Kidney (tissue), 14 donors: Measurements from ENCODE around the gene CXCL8. TPM values are rescaled to one million over a fixed set of nuclear protein-coding genes. Genes with fewer than 3 reads are reported as not detected.
A peak's percentile ranks its signal among the peaks of the same experiment; 100 is the strongest.
"Not testable (repeated sequence)": the region's sequence is repeated elsewhere in the genome, so short reads cannot be mapped to it uniquely, and the experiment has no call there.

Experiments used
- DNase-seq, 5 donors: peaks; one replicate each; pipeline ENCODE4 v3.0.0-alpha.2; 2013 to 2020
- FAIRE-seq: peaks from 2 replicates; lab custom pipeline; 2012; peaks lifted over from hg19 to GRCh38; lab: Jason Lieb, UNC
- H3K27ac ChIP-seq, 2 donors: one replicate each; pipeline ENCODE4 v1.7.0; 2013; ENCODE audit warnings: low read depth in 2 of 2, low read length in 2 of 2, inconsistent platforms in 1 of 2
- H3K27me3 ChIP-seq: one replicate; pipeline ENCODE4 v1.7.1; 2013; ENCODE audit warnings: low read length, inconsistent platforms; ENCODE audit not compliant: control insufficient read depth, insufficient read depth
- H3K36me3 ChIP-seq, 3 donors: one replicate each; pipeline versions ENCODE4 v1.7.0 to v1.7.1; 2013; ENCODE audit warnings: low read length in 3 of 3, control low read depth in 1 of 3, inconsistent platforms in 1 of 3; ENCODE audit not compliant: insufficient read depth in 3 of 3, control insufficient read depth in 2 of 3
- H3K4me1 ChIP-seq, 3 donors: one replicate each; pipeline versions ENCODE4 v1.7.0 to v1.7.1; 2013; ENCODE audit warnings: low read length in 3 of 3, inconsistent platforms in 1 of 3, low read depth in 1 of 3; ENCODE audit not compliant: control insufficient read depth in 2 of 3, insufficient read depth in 2 of 3
- H3K4me3 ChIP-seq, 3 donors: one replicate each; pipeline versions ENCODE4 v1.7.0 to v1.8.1; 2013; ENCODE audit warnings: low read length in 3 of 3, control low read depth in 1 of 3, inconsistent platforms in 1 of 3
- H3K9ac ChIP-seq, 3 donors: one replicate each; pipeline versions ENCODE4 v1.7.0 to v1.7.1; 2013; ENCODE audit warnings: low read length in 3 of 3, control low read depth in 1 of 3, inconsistent platforms in 1 of 3
- H3K9me3 ChIP-seq, 3 donors: one replicate each; pipeline versions ENCODE4 v1.7.0 to v1.7.1; 2013; ENCODE audit warnings: low read length in 3 of 3, control low read depth in 1 of 3, inconsistent platforms in 1 of 3; ENCODE audit not compliant: control insufficient read depth in 2 of 3, insufficient read depth in 1 of 3
- intact Hi-C: fragments of 100-400 bp; cut with DNase I; formaldehyde crosslinking; loops from one replicate; pipeline ENCODE4 v1.11.1; 2022
- polyA plus RNA-seq: library from polyadenylated mRNA; stranded (reverse); fragments of 350-450 nt; fragmentation: Illumina TruSeq; extraction: RNeasy Lipid Tissue Mini Kit (QIAGEN cat#74804); gene quantifications from one replicate; pipeline ENCODE4 v1.2.3, GENCODE V29; 2014; ENCODE audit warnings: low read depth, low replicate concordance; ENCODE audit not compliant: insufficient read depth
- total RNA-seq: library from RNA; stranded (reverse); fragmentation: NEBNext Ultra II Directional; extraction: Animal tissue kit (Norgen Biotek cat#: 25700); gene quantifications from one replicate; pipeline ENCODE4 v1.2.1, GENCODE V29; 2021
- TF ChIP-seq, protein P1 (sequence below): IDR thresholded peaks from 3 replicates; pipeline ENCODE4 v1.5.1; 2012; ENCODE audit warnings: mild to moderate bottlenecking, moderate library complexity, borderline replicate concordance; ENCODE audit not compliant: insufficient read depth; ENCODE audit errors: extremely low read depth
- donor health status: control.
- donor health status: control.
- donor health status: control.
- donor health status: control.
- donor health status: control.
- donor health status: DM: yes; HTN: yes; CAD: no.
- donor health status: Normal renal cell carcinoma (clear cell type).

CXCL8 gene
- total and polyA plus RNA-seq, 2 donors from 2014 or later = 1.3 to 4.8 TPM

DNA sequence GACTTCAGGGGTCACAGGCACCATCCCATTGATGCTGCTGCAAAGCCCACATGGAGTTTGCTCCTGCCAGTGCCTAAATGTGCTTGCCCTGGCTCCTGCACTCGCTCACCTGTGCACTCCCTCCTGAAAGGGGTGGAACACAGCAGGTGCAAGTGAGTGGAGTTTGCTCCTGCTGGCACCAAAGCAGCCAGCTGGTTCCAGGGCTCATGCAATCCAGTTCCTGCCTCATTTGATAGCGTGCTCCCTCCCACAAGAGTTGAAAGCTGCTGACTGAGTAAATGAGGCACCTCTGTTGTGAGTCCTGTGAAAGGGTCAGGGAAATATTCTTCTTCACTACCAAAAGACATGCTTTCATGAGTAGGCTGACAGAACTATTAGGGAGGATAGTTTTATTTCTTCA lies 30.5 kb downstream of the CXCL8 start:
- Histone ChIP-seq H3K9ac (no peak overlapping the region), H3K27ac (no peak overlapping the region), H3K36me3 (no peaks in the 10 kb centered on the region), H3K27me3 (no peaks in the 10 kb centered on the region), H3K9me3 (no peaks in the 10 kb centered on the region), H3K4me3 (no peak overlapping the region), H3K4me1 (no peaks in the 10 kb centered on the region)
- intact Hi-C loops = no loop called here
- FAIRE-seq (no peak), DNase-seq (peak in 1 of 5 donors; percentile 18)
- TF ChIP-seq, protein P1, sequence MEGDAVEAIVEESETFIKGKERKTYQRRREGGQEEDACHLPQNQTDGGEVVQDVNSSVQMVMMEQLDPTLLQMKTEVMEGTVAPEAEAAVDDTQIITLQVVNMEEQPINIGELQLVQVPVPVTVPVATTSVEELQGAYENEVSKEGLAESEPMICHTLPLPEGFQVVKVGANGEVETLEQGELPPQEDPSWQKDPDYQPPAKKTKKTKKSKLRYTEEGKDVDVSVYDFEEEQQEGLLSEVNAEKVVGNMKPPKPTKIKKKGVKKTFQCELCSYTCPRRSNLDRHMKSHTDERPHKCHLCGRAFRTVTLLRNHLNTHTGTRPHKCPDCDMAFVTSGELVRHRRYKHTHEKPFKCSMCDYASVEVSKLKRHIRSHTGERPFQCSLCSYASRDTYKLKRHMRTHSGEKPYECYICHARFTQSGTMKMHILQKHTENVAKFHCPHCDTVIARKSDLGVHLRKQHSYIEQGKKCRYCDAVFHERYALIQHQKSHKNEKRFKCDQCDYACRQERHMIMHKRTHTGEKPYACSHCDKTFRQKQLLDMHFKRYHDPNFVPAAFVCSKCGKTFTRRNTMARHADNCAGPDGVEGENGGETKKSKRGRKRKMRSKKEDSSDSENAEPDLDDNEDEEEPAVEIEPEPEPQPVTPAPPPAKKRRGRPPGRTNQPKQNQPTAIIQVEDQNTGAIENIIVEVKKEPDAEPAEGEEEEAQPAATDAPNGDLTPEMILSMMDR = no peak

DNA sequence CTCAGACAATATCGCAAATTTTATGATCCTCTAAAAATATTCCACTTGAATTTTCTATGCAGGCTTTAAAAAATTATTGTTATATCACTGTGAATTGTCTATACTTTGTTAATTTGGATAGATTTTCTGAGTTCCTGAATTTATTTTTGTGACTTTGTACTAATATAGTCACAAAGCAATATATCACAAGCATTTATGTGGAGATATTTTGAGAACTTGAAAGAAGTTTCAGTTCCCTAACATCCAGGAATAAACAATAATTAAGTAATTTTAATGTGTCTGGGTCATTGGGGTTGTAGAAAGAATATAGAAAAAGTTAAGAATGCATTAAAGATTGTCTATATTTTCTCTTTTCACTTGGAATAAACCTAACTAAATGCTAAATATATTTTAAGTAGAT lies 32.0 kb downstream of the CXCL8 start:
- Histone ChIP-seq H3K9me3 (no peaks in the 10 kb centered on the region), H3K36me3 (no peaks in the 10 kb centered on the region), H3K4me1 (no peaks in the 10 kb centered on the region), H3K27me3 (no peaks in the 10 kb centered on the region), H3K9ac (no peak overlapping the region), H3K27ac (no peak overlapping the region), H3K4me3 (no peak overlapping the region)
- DNase-seq = no peak
- TF ChIP-seq, protein P1 = no peak
- FAIRE-seq = no peak
- intact Hi-C loops = no loop called here

DNA sequence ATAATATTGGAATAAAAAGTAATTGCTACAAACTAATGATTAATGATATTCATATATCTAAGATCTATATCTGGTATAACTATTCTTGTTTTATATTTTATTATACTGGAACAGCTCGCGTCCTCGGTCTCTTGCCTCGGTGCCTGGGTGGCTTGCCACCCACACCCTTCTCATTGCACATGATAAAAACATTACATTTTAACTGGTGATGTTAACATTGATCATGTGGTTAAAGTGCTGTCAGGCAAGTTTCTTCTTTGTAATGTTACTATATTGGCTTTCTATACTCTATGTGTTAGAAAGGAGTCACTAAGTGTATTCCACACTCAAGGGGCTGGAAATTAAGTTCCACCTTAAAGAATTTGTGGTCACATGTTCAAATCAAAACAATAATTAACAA lies 34.0 kb downstream of the CXCL8 start:
- H3K9ac ChIP-seq, intact Hi-C loops: not testable (repeated sequence)

DNA sequence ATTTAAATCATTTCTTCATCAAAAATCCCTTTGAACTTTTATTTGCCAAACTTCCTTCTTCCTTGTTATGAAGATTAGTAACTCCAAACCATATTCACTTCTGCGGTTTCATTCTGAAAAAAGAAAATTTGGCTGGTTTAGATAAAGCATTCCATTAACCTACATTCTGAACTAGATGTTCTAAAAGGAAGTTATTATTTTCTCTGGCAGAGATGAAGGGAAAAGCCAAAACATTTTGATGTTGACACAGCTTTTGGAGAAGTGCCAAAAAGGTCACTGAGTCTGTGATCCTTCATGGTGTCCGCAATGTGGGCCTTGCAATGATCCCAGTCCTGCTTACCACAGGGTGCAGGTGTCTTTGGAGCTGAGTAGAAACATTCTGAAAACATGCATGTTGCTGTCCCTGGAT lies 36.0 kb downstream of the CXCL8 start:
- FAIRE-seq = no peak
- Histone ChIP-seq H3K27me3 (no peaks in the 10 kb centered on the region), H3K4me1 (no peaks in the 10 kb centered on the region), H3K9ac (no peak overlapping the region), H3K27ac (no peak overlapping the region), H3K36me3 (no peaks in the 10 kb centered on the region), H3K4me3 (no peak overlapping the region), H3K9me3 (no peaks in the 10 kb centered on the region)
- intact Hi-C loops = no loop called here
- TF ChIP-seq, protein P1 = no peak
- peak in 2 of 5 donors; percentile 12 to 33 for DNase-seq

More for the DNA sequence above, 34.0 kb downstream of the CXCL8 start:
- not testable (repeated sequence) for H3K9me3 ChIP-seq, FAIRE-seq, H3K4me1 ChIP-seq, H3K4me3 ChIP-seq, H3K27ac ChIP-seq, DNase-seq, H3K36me3 ChIP-seq, H3K27me3 ChIP-seq
